ENCODE measurements around the gene COX7A1. TPM values are rescaled to one million over a fixed set of nuclear protein-coding genes. Genes with fewer than 3 reads are reported as not detected.
A peak's percentile ranks its signal among the peaks of the same experiment; 100 is the strongest.

The COX7A1 gene
- total and polyA plus RNA-seq, 4 experiments from 2014 or later, result not detected

DNA sequence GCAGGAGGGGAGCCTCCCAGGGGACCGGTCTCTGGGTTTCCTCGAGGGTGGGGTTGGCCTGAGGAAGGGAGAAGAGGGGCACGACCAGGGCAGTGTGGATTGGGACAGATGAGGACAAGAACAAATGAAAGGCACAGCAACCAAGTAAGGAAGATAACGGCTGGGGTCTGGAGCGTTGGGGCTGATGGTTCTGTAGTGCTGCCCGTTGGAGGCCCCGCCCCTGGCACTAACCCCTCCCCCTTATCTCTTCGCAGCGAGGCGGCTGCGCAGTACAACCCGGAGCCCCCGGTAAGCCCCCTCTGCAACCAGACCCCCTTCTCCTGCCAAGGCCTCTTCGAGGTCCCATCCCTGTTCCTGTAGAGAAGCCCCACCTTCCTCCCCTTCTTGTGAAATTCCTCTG lies 10.2 kb downstream of the COX7A1 start:
- peak overlapping the region in 4 of 7 donors; percentile 41 to 95 (median 66) for H3K27ac Mint-ChIP-seq
- peaks cover 11 to 28% (median 18%) of the 10 kb centered on the region in 4 donors for H3K4me1 Mint-ChIP-seq
- POLR2A ChIA-PET (ENCODE audit: partially characterized antibody), result interaction anchor here (1.0 to 1.3 kb wide), 3 partner anchors 12 to 73 kb away, joined by 3 to 4 read pairs (median 3); partner anchors contain the start of genes ZNF146 and ZNF565
- no peaks in the 10 kb centered on the region for H3K27me3 Mint-ChIP-seq
- Histone ChIP-seq H3K9me3 (ENCODE audit: control insufficient read depth in 1 of 2, low read length in 2 of 2) (no peaks in the 10 kb centered on the region), H3K36me3 (ENCODE audit: insufficient read depth, low read length) (peaks cover 40% of the 10 kb centered on the region), H3K4me3 (ENCODE audit: low read length in 2 of 2) (no peak overlapping the region), H3K27ac (ENCODE audit: low read depth, low read length) (peak overlapping the region; percentile 57), H3K27me3 (ENCODE audit: insufficient read depth, low read length) (no peaks in the 10 kb centered on the region), H3K4me1 (ENCODE audit: insufficient read depth, low read length) (peaks cover 15% of the 10 kb centered on the region)
- H3K36me3 Mint-ChIP-seq, result peaks cover 27 to 48% of the 10 kb centered on the region in 2 donors
- CTCF ChIA-PET (ENCODE audit: partially characterized antibody), result interaction anchor here (3.3 kb wide), 1 partner anchor 15 kb away, joined by 15 read pairs; no protein-coding TSS in a partner anchor
- H3K4me3 Mint-ChIP-seq, result peak overlapping the region in 3 of 8 donors; percentile 31 to 97 (median 90)
- DNase-seq, result no peak
- intact Hi-C loops (cut with micrococcal nuclease), result no loop called here
- peaks cover 0 to 3% (median 0%) of the 10 kb centered on the region in 8 donors for H3K9me3 Mint-ChIP-seq

DNA sequence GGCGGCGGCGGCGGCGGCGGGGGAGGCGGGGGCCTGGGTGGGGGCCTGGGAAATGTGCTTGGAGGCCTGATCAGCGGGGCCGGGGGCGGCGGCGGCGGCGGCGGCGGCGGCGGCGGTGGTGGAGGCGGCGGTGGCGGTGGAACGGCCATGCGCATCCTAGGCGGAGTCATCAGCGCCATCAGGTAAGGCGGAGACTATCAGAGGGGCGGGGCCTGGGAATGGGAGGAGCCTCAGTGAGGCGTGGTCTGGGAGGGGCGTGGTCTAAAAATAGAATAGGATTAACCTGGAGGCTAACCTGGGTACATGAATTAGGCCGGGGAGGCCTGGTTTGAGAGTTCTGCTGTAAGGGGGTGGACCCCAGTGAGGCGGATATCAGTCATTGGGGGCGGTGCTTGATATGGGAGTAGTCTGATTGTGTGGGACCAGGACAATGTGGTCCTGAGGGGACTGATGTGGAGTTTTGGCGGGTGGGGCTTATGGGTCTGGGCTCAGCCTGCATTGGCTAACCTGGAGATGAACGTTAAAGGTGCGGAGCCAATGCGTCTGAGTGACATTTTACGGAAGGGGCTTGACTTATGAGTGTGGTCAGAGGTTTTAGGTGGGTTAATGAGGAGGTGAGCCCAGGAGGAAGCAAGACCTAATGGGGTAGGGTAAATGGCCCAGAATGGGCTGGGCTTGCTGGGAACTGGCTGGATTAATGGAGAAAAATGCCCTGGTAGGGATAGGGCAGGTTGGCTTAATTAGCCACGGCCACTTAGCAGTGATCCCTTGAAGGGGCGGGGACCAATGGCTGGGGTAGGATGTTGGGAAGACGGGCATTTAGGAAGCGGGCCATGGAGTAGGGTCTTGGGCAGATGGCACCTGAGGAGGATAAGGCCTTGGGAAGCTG lies 11.0 kb downstream of the COX7A1 start:
- intact Hi-C loops (cut with micrococcal nuclease), result loop anchor here (1.0 kb wide), 2 partner anchors 14 to 87 kb away; partner anchors contain the start of genes THAP8 and WDR62
- no peaks in the 10 kb centered on the region for H3K27me3 ChIP-seq (ENCODE audit: insufficient read depth, low read length)
- peaks cover 15% of the 10 kb centered on the region for H3K4me1 ChIP-seq (ENCODE audit: insufficient read depth, low read length)
- Mint-ChIP-seq H3K4me1 (peaks cover 12 to 30% (median 23%) of the 10 kb centered on the region in 4 donors), H3K27me3 (no peaks in the 10 kb centered on the region), H3K27ac (peak overlapping the region; percentile 70 to 97 (median 95)), H3K9me3 (peaks cover 0 to 3% (median 0%) of the 10 kb centered on the region in 8 donors), H3K36me3 (peaks cover 20 to 42% of the 10 kb centered on the region in 2 donors), H3K4me3 (peak overlapping the region; percentile 81 to 97 (median 96))
- H3K9me3 ChIP-seq (ENCODE audit: control insufficient read depth in 1 of 2, low read length in 2 of 2), result no peaks in the 10 kb centered on the region
- peaks cover 32% of the 10 kb centered on the region for H3K36me3 ChIP-seq (ENCODE audit: insufficient read depth, low read length)
- peak overlapping the region in 1 of 2 donors; percentile 84 for H3K4me3 ChIP-seq (ENCODE audit: low read length in 2 of 2)
- CTCF ChIA-PET (ENCODE audit: partially characterized antibody), result interaction anchor here (6.1 kb wide), 1 partner anchor 13 kb away, joined by 50 read pairs; no protein-coding TSS in a partner anchor
- DNase-seq, result peak; percentile 88 to 92 (median 90)
- POLR2A ChIA-PET (ENCODE audit: partially characterized antibody), result interaction anchor here (1.0 to 5.7 kb wide), 6 partner anchors 13 to 182 kb away, joined by 3 to 61 read pairs (median 7); partner anchors contain the start of genes POLR2I, TBCB, ZNF146 and ZNF565
- peak overlapping the region; percentile 88 for H3K27ac ChIP-seq (ENCODE audit: low read depth, low read length)

DNA sequence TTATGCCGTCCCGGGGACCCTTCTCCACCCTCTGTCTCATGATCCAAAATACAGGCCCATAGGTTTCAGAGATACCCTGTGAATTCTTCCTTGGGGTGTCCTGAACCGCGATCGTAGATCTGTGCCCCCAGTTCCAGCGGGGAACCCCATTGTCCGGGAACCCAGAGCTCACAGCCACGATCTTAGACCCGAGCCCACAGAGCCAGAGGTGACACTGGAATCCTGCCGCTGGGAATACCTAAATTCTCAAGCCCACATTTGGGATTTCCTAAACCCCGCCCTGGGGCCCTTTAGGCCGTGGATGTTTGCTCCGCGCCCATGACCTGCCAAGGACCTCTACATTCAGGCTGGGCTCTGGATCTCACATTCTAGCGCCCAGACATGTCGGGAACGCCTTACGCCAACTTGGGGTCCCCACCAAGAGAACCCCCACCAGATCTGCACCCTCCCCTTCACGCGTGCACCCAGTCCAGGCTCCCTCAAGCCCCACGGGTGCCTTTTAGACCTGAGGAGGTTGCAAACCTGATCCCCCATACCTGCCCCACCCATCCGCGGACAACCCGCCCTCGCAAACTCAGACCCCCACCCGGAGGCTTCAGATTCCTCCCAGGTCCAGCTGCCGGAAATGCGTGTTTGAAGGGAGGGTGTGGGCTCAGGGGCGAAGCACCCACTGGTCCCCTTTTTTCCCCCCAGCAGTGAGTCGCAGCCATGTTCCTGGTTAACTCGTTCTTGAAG lies 11.8 kb downstream of the COX7A1 start:
- H3K27me3 ChIP-seq (ENCODE audit: insufficient read depth, low read length), result no peaks in the 10 kb centered on the region
- peak overlapping the region; percentile 74 to 84 for H3K4me3 ChIP-seq (ENCODE audit: low read length in 2 of 2)
- Mint-ChIP-seq H3K36me3 (peaks cover 18 to 34% of the 10 kb centered on the region in 2 donors), H3K27ac (peak overlapping the region; percentile 70 to 97 (median 95)), H3K4me1 (peaks cover 12 to 31% (median 23%) of the 10 kb centered on the region in 4 donors), H3K27me3 (no peaks in the 10 kb centered on the region), H3K9me3 (peaks cover 0 to 3% (median 0%) of the 10 kb centered on the region in 8 donors), H3K4me3 (peak overlapping the region; percentile 92 to 97 (median 96))
- ChIA-PET CTCF (ENCODE audit: partially characterized antibody) (interaction anchor here (0.5 to 6.1 kb wide), 2 partner anchors 12 to 22 kb away, joined by 3 to 50 read pairs; no protein-coding TSS in a partner anchor), POLR2A (ENCODE audit: partially characterized antibody) (interaction anchor here (1.0 to 5.7 kb wide), 10 partner anchors 9 to 187 kb away, joined by 3 to 61 read pairs (median 8); partner anchors contain the start of genes POLR2I, TBCB, THAP8 and ZNF146)
- H3K36me3 ChIP-seq (ENCODE audit: insufficient read depth, low read length), result peaks cover 24% of the 10 kb centered on the region
- H3K4me1 ChIP-seq (ENCODE audit: insufficient read depth, low read length), result peaks cover 15% of the 10 kb centered on the region
- DNase-seq, result peak in 3 of 5 donors; percentile 37 to 46 (median 39)
- intact Hi-C loops (cut with micrococcal nuclease), result loop anchor here (1.0 kb wide), 3 partner anchors 13 to 86 kb away; partner anchors contain the start of genes THAP8, WDR62 and ZNF565
- no peaks in the 10 kb centered on the region for H3K9me3 ChIP-seq (ENCODE audit: control insufficient read depth in 1 of 2, low read length in 2 of 2)
- peak overlapping the region; percentile 88 for H3K27ac ChIP-seq (ENCODE audit: low read depth, low read length)

DNA sequence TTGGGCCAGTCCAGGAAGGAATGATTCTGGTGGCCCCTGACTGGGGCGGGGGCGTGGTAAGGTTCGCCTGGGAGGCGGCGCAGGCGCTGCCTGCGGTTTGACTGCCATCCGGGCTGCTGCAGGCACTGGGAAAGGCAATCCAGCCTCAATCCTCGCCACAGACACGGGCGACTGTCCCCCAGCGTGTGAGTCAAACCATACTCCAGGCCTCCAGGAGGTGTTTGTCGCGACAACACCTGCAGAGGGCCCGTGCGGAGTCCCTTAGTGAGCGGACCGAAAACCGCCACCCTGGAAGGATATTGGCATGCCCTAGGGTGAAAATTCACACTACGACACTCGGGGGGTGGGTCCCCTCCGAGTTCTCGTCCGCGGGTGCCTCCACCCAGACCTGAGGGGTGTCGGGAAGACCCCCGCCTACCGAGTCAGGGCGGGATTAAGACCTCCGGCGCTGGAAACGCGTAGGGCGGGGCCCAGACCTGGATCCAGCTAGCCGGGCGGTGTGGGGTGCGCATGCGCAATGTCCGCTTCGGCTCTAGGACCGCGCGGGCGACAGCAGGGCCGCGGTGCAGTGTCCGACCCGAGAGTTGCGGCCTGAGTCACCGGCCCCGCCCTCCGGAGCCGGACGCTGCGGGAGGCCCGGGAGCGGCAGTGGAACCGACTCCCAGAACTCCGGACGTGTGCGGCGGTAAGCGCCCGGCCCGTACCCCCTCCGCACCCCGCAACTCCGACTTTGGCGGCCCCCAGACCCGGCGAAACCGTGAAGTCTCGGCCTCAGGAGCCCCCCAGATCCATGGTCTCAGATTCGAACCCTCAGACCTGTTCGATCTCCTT lies 12.6 kb downstream of the COX7A1 start, which contains the start of gene CAPNS1:
Gene CAPNS1, plus strand, starts transcription at position 594 of the 831 bp plus-strand sequence. CDS start 946 bp downstream, outside the sequence.
- Mint-ChIP-seq H3K36me3 (peaks cover 16 to 28% of the 10 kb centered on the region in 2 donors), H3K27me3 (no peaks in the 10 kb centered on the region), H3K4me1 (peaks cover 12 to 31% (median 23%) of the 10 kb centered on the region in 4 donors), H3K9me3 (peaks cover 0 to 3% (median 0%) of the 10 kb centered on the region in 8 donors), H3K4me3 (peak within 1 kb of the TSS; percentile 92 to 97 (median 96)), H3K27ac (peak within 1 kb of the TSS; percentile 70 to 97 (median 95))
- ChIA-PET CTCF (ENCODE audit: partially characterized antibody) (interaction anchor here (0.5 to 6.1 kb wide), 3 partner anchors 11 to 1696 kb away, joined by 3 to 50 read pairs (median 4); no protein-coding TSS in a partner anchor), POLR2A (ENCODE audit: partially characterized antibody) (interaction anchor here (0.7 to 5.7 kb wide), 10 partner anchors 9 to 187 kb away, joined by 3 to 61 read pairs (median 8); partner anchors contain the start of genes POLR2I, TBCB, THAP8 and ZNF146)
- Histone ChIP-seq H3K27me3 (ENCODE audit: insufficient read depth, low read length) (no peaks in the 10 kb centered on the region), H3K4me1 (ENCODE audit: insufficient read depth, low read length) (peaks cover 15% of the 10 kb centered on the region), H3K36me3 (ENCODE audit: insufficient read depth, low read length) (peaks cover 18% of the 10 kb centered on the region), H3K27ac (ENCODE audit: low read depth, low read length) (peak within 1 kb of the TSS; percentile 88), H3K9me3 (ENCODE audit: control insufficient read depth in 1 of 2, low read length in 2 of 2) (no peaks in the 10 kb centered on the region), H3K4me3 (ENCODE audit: low read length in 2 of 2) (peak within 1 kb of the TSS; percentile 74 to 84)
- intact Hi-C loops (cut with micrococcal nuclease), result loop anchor here (1.0 kb wide), 3 partner anchors 24 to 75 kb away; partner anchors contain the start of genes TBCB and ZNF565
- DNase-seq, result peak; percentile 87 to 90 (median 88)

DNA sequence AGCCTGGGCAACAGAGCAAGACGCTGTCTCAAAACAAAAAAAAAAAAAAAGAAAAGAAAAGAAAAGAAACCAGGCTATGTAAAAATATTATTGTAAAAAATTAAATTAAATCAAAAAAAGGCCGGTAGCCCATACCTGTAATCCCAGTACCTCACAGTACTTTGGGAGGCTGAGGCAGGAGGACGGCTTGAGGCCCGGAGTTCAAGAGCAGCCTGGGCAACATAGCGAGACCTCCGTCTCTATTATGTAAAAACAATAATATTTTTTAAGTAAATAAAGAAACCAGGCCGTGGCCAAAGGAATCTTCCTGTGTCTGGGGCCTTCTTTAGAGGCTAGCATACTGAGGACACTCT lies 13.2 kb downstream of the COX7A1 start:
- Histone ChIP-seq H3K27me3 (ENCODE audit: insufficient read depth, low read length) (no peaks in the 10 kb centered on the region), H3K4me3 (ENCODE audit: low read length in 2 of 2) (peak overlapping the region; percentile 74 to 84), H3K36me3 (ENCODE audit: insufficient read depth, low read length) (peaks cover 15% of the 10 kb centered on the region), H3K9me3 (ENCODE audit: control insufficient read depth in 1 of 2, low read length in 2 of 2) (no peaks in the 10 kb centered on the region), H3K27ac (ENCODE audit: low read depth, low read length) (peak overlapping the region; percentile 88), H3K4me1 (ENCODE audit: insufficient read depth, low read length) (peaks cover 15% of the 10 kb centered on the region)
- Mint-ChIP-seq H3K36me3 (peaks cover 13 to 25% of the 10 kb centered on the region in 2 donors), H3K27ac (peak overlapping the region; percentile 70 to 97 (median 95)), H3K27me3 (no peaks in the 10 kb centered on the region), H3K9me3 (peaks cover 0 to 3% (median 0%) of the 10 kb centered on the region in 8 donors), H3K4me3 (peak overlapping the region; percentile 92 to 97 (median 96)), H3K4me1 (peaks cover 12 to 31% (median 23%) of the 10 kb centered on the region in 4 donors)
- ChIA-PET POLR2A (ENCODE audit: partially characterized antibody) (interaction anchor here (0.7 to 5.7 kb wide), 9 partner anchors 8 to 186 kb away, joined by 3 to 61 read pairs (median 9); partner anchors contain the start of genes POLR2I, TBCB, THAP8 and ZNF146), CTCF (ENCODE audit: partially characterized antibody) (interaction anchor here (0.5 to 6.1 kb wide), 2 partner anchors 11 to 1695 kb away, joined by 4 to 50 read pairs; no protein-coding TSS in a partner anchor)
- DNase-seq, result no peak
- intact Hi-C loops (cut with micrococcal nuclease), result loop anchor here (1.0 kb wide), 2 partner anchors 24 to 31 kb away; partner anchors contain the start of gene TBCB

All from CD4-positive, alpha-beta memory T cell (primary cell).